Right lobe of liver (tissue), 4 donors: ENCODE results near the gene OR2T3.
"Not testable (repeated sequence)": the region's sequence is repeated elsewhere in the genome, so short reads cannot be mapped to it uniquely, and the experiment has no call there.

ENCODE experiments used
- CTCF ChIP-seq, 4 donors: fragments of 200-600 bp in 3 of 4; fragments of 450-650 bp in 1 of 4; IDR thresholded peaks; one replicate each; pipeline versions ENCODE4 v1.5.1 to v1.8.0; 2016 to 2022; ENCODE audit warnings: antibody characterized with exemption in 4 of 4, mild to moderate bottlenecking in 2 of 4
- POLR2A ChIP-seq: fragments of 450-650 bp; IDR thresholded peaks from one replicate; pipeline ENCODE4 v1.6.1; 2017; ENCODE audit warnings: antibody characterized with exemption, mild to moderate bottlenecking
- donor health status: DM: no; HTN: no; CAD: no.
- donor health status: DM: no; HTN: no; CAD: no.
- donor health status: DM: no; HTN: yes; CAD: no.

GRCh38 chr1:248456635-248457034 lies 16.5 kb upstream of the OR2T3 start:
- not testable (repeated sequence) for TF ChIP-seq CTCF (IDR thresholded peaks at IDR 0.05); POLR2A
